ENCODE results near the gene OR4E1. TPM values are rescaled to one million over a fixed set of nuclear protein-coding genes. Genes with fewer than 3 reads are reported as not detected.

OR4E1 gene
- total RNA-seq, 2 donors from 2014 or later = 0.05 TPM; not detected in 1

- H3K36me3 ChIP-seq = no peaks in the 10 kb centered on the region
- no peak overlapping the region for H3K9ac ChIP-seq (ENCODE audit: low read depth in 2 of 2, low read length in 2 of 2)
- no peak overlapping the region for H3K27ac ChIP-seq
- H3K27me3 ChIP-seq = no peaks in the 10 kb centered on the region
- no peaks in the 10 kb centered on the region for H3K9me3 ChIP-seq
- no peak for TF ChIP-seq CTCF (IDR thresholded peaks at IDR 0.05)
- H3K4me1 ChIP-seq = no peaks in the 10 kb centered on the region
- intact Hi-C loops (cut with DNase I) = no loop called here
- DNase-seq = no peak
- H3K4me3 ChIP-seq = no peak overlapping the region
These were observed 2.2 kb downstream of the OR4E1 start for GRCh38 chr14:21671371-21671770.

- TF ChIP-seq CTCF (IDR thresholded peaks at IDR 0.05) = no peak
- Histone ChIP-seq H3K4me3 (no peak overlapping the region), H3K27me3 (no peaks in the 10 kb centered on the region), H3K36me3 (no peaks in the 10 kb centered on the region), H3K4me1 (no peaks in the 10 kb centered on the region), H3K9ac (ENCODE audit: low read depth in 2 of 2, low read length in 2 of 2) (no peak overlapping the region), H3K27ac (no peak overlapping the region), H3K9me3 (no peaks in the 10 kb centered on the region)
- no peak for DNase-seq
- intact Hi-C loops (cut with DNase I) = no loop called here
These were observed 4.3 kb downstream of the OR4E1 start for GRCh38 chr14:21669284-21669683.

- intact Hi-C loops (cut with DNase I) = no loop called here
- Histone ChIP-seq H3K27ac (no peak overlapping the region), H3K36me3 (no peaks in the 10 kb centered on the region), H3K27me3 (no peaks in the 10 kb centered on the region), H3K9me3 (no peaks in the 10 kb centered on the region), H3K4me3 (no peak overlapping the region), H3K4me1 (no peaks in the 10 kb centered on the region), H3K9ac (ENCODE audit: low read depth in 2 of 2, low read length in 2 of 2) (no peak overlapping the region)
- TF ChIP-seq CTCF (IDR thresholded peaks at IDR 0.05) = no peak
- no peak for DNase-seq
These were observed 5.2 kb downstream of the OR4E1 start for GRCh38 chr14:21668377-21668776.

- no peaks in the 10 kb centered on the region for H3K27me3 ChIP-seq
- no peaks in the 10 kb centered on the region for H3K36me3 ChIP-seq
- intact Hi-C loops (cut with DNase I) = no loop called here
- no peak for DNase-seq
- TF ChIP-seq CTCF (IDR thresholded peaks at IDR 0.05) = no peak
- H3K4me1 ChIP-seq = no peaks in the 10 kb centered on the region
- H3K9me3 ChIP-seq = no peaks in the 10 kb centered on the region
- H3K27ac ChIP-seq = no peak overlapping the region
- H3K4me3 ChIP-seq = no peak overlapping the region
- H3K9ac ChIP-seq (ENCODE audit: low read depth in 2 of 2, low read length in 2 of 2) = no peak overlapping the region
These were observed 16.6 kb downstream of the OR4E1 start for GRCh38 chr14:21656980-21657379.

GRCh38 chr14:21654215-21654614 lies 19.4 kb downstream of the OR4E1 start:
- DNase-seq = no peak
- Histone ChIP-seq H3K9ac (ENCODE audit: low read depth in 2 of 2, low read length in 2 of 2) (no peak overlapping the region), H3K36me3 (no peaks in the 10 kb centered on the region), H3K9me3 (no peaks in the 10 kb centered on the region), H3K4me3 (no peak overlapping the region), H3K27me3 (no peaks in the 10 kb centered on the region), H3K27ac (peak overlapping the region; percentile 7), H3K4me1 (no peaks in the 10 kb centered on the region)
- intact Hi-C loops (cut with DNase I) = no loop called here
- TF ChIP-seq CTCF (IDR thresholded peaks at IDR 0.05) = no peak
